ENCODE results near the gene GARRE1. TPM values are rescaled to one million over a fixed set of nuclear protein-coding genes. Genes with fewer than 3 reads are reported as not detected.
"Not testable (repeated sequence)": the region's sequence is repeated elsewhere in the genome, so short reads cannot be mapped to it uniquely, and the experiment has no call there.

Gene GARRE1
- total RNA-seq, 1 donor from 2014 or later: 22.5 TPM

DNA sequence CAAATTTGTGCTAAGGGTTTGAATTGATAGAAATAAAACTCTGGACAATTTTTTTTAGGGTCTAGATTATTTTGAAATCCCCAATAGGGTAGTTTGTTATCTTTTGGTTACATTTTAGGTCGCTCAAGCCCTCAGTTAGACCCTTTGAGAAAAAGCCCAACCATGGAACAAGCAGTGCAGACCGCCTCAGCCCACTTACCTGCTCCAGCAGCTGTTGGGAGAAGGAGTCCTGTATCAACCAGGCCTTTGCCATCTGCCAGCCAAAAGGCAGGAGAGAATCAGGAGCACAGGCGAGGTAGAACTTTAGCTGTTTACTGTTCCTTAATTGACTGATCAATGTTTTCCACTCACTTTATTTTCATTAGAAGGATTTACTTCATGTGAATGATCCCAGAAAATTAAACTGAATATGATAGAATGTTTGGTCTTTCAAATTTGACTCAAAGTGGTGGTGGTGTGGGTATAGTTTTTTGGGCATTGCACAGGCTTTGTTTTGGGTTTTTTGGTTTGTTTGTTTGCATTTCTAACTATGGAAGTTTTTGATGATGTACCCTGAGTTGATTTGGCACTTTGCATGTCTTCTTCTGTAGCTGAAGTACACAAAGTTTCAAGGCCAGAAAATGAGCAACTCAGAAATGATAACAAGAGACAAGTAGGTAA, 39.2 kb upstream of the GARRE1 start:
- H3K27me3 Mint-ChIP-seq: no peaks in the 10 kb centered on the region
- no peaks in the 10 kb centered on the region for H3K4me1 Mint-ChIP-seq (ENCODE audit: unreplicated experiment)
- no peaks in the 10 kb centered on the region for H3K9me3 Mint-ChIP-seq
- no peak for DNase-seq (ENCODE audit: extremely low spot score, unreplicated experiment)
- H3K36me3 Mint-ChIP-seq: peaks cover 25% of the 10 kb centered on the region
- TF ChIP-seq, protein P1, sequence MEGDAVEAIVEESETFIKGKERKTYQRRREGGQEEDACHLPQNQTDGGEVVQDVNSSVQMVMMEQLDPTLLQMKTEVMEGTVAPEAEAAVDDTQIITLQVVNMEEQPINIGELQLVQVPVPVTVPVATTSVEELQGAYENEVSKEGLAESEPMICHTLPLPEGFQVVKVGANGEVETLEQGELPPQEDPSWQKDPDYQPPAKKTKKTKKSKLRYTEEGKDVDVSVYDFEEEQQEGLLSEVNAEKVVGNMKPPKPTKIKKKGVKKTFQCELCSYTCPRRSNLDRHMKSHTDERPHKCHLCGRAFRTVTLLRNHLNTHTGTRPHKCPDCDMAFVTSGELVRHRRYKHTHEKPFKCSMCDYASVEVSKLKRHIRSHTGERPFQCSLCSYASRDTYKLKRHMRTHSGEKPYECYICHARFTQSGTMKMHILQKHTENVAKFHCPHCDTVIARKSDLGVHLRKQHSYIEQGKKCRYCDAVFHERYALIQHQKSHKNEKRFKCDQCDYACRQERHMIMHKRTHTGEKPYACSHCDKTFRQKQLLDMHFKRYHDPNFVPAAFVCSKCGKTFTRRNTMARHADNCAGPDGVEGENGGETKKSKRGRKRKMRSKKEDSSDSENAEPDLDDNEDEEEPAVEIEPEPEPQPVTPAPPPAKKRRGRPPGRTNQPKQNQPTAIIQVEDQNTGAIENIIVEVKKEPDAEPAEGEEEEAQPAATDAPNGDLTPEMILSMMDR (conservative IDR thresholded peaks at IDR 0.05): no peak
- H3K27ac Mint-ChIP-seq: no peak overlapping the region
- H3K4me3 Mint-ChIP-seq: no peak overlapping the region

DNA sequence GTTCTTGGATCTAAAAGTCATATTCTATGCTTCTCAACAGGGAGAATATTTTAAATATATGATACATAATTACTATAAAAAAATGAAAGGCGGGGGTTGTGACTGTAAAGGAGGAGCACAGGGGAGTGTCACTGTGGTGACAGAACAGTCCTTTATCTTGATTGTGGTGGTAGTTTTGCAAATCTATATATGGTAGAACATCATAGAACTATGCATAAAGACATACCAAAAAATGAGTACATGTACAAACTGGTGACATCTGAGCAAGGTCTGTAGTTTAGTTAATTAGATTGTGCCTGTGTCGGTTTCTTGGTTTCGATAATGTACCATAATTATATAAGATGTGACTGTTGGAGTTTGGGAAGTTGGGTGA, 38.7 kb upstream of the GARRE1 start:
- Mint-ChIP-seq H3K36me3 (peaks cover 29% of the 10 kb centered on the region), H3K27ac (no peak overlapping the region), H3K27me3 (no peaks in the 10 kb centered on the region), H3K4me3 (no peak overlapping the region), H3K4me1 (ENCODE audit: unreplicated experiment) (no peaks in the 10 kb centered on the region), H3K9me3 (no peaks in the 10 kb centered on the region)
- no peak for DNase-seq (ENCODE audit: extremely low spot score, unreplicated experiment)
- TF ChIP-seq, protein P1 (conservative IDR thresholded peaks at IDR 0.05): no peak

DNA sequence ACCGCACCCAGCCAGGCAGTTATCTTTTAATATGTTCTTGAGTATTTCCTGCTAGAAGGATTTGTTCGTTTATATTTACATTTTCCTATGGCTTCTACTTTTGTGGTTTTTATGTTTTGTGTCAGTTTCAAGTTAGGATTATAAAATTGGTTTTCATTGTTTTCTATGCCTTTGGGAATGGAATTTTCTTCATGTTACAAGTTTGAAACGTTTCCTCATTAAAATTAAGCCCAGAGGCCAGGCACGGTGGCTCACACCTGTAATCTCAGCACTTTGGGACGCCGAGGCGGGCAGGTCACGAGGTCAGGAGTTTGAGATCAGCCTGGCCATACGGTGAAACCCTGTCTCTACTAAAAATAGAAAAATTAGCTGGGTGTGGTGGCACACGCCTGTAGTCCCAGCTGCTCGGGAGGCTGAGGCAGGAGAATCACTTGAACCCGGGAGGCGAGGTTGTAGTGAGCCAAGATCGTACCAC, 37.6 kb upstream of the GARRE1 start:
- not testable (repeated sequence) for H3K4me1 Mint-ChIP-seq (ENCODE audit: unreplicated experiment); H3K9me3 Mint-ChIP-seq; DNase-seq (ENCODE audit: extremely low spot score, unreplicated experiment); H3K27me3 Mint-ChIP-seq; H3K27ac Mint-ChIP-seq; H3K4me3 Mint-ChIP-seq
- peaks cover 36% of the 10 kb centered on the region for H3K36me3 Mint-ChIP-seq

DNA sequence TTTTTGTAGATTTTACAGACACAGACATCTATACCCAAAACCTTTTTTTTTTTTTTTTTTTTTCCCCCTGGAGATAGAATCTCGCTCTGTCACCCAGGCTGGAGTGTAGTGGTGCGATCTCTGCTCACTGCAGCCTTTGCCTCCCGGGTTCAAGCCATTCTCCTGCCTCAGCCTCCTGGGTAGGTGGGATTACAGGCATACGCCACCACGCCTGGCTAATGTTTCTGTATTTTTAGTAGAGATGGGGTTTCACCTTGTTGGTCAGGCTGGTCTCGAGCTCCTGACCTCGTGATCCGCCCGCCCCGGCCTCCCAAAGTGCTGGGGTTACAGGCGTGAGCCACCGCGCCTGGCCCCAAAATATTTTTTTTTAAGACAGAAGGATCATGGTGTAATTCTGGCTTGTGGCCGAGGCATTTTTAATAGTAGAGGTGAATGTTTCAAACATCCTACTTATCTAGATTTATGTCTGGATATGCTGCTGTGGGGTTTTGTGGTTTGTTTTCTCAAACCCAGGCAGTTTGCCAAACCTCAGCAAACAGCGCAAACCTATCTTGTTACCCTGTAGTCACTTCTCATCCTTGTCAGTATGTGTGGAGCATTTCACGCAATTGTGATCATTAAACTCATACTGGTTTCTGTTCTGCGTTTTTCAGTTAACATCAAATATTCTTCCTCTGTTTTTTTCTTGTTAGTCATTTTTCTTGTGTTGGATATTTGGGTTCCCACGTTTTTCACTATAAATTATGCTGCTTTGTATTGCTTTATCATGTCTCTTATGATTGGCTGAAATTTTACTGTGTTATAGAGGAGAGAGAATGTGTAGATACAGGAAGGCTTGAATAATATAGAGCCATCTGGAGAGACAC, 36.2 kb upstream of the GARRE1 start:
- H3K9me3 Mint-ChIP-seq: no peaks in the 10 kb centered on the region
- H3K4me3 Mint-ChIP-seq: no peak overlapping the region
- H3K27ac Mint-ChIP-seq: no peak overlapping the region
- no peak for DNase-seq (ENCODE audit: extremely low spot score, unreplicated experiment)
- peaks cover 46% of the 10 kb centered on the region for H3K36me3 Mint-ChIP-seq
- no peaks in the 10 kb centered on the region for H3K27me3 Mint-ChIP-seq
- H3K4me1 Mint-ChIP-seq (ENCODE audit: unreplicated experiment): no peaks in the 10 kb centered on the region
- TF ChIP-seq, protein P1 (conservative IDR thresholded peaks at IDR 0.05): no peak

DNA sequence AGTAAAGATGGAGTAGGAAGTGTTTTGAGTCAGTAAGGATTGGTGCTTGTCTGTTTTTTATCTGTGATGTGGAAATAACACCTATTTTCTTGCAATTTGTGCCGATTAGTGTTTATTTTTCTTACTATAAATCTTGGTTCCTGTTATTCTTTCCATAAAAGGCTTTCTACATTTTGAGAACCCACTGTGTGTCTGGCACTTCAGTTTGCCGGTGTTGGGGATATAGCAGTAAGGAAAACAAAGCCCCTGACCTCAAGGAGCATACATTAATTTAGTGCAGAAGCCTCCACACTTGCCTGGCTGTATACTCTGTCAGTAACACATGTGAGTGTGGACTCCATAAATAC, 35.6 kb upstream of the GARRE1 start:
- TF ChIP-seq, protein P1 (conservative IDR thresholded peaks at IDR 0.05): no peak
- H3K36me3 Mint-ChIP-seq: peaks cover 51% of the 10 kb centered on the region
- DNase-seq (ENCODE audit: extremely low spot score, unreplicated experiment): no peak
- H3K4me3 Mint-ChIP-seq: no peak overlapping the region
- H3K27me3 Mint-ChIP-seq: no peaks in the 10 kb centered on the region
- H3K27ac Mint-ChIP-seq: no peak overlapping the region
- no peaks in the 10 kb centered on the region for H3K9me3 Mint-ChIP-seq
- H3K4me1 Mint-ChIP-seq (ENCODE audit: unreplicated experiment): no peaks in the 10 kb centered on the region

DNA sequence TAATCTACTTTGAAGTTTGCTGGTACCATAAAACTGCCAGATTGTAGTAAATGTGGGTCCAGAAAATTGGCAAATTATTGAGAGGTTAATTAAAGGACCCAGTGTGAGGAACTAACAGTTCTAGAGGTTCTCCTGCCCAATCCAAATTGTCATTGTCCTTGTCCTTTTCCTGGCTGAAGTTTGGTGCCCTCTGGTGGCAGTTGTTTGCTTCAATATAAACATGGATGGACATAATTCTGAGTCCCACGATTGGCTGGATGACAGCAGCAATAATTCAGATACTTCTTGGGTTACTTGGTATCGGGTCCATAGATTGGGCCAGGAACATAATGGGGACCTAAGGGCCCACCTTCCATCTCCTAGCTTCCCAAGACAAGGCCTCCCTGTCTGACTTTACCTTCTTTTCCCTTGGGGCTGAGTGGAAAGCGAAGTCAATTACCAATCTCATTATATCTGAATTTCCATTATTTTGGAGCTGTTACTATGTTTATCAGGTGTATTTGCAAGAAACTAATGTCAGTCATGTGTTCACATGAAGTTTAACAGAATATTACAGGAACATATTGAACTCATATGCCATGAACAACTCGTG, 33.8 kb upstream of the GARRE1 start:
- no peaks in the 10 kb centered on the region for H3K4me1 Mint-ChIP-seq (ENCODE audit: unreplicated experiment)
- no peaks in the 10 kb centered on the region for H3K9me3 Mint-ChIP-seq
- H3K36me3 Mint-ChIP-seq: peaks cover 59% of the 10 kb centered on the region
- no peak overlapping the region for H3K4me3 Mint-ChIP-seq
- TF ChIP-seq, protein P1 (conservative IDR thresholded peaks at IDR 0.05): peak; percentile 80
- H3K27me3 Mint-ChIP-seq: no peaks in the 10 kb centered on the region
- no peak for DNase-seq (ENCODE audit: extremely low spot score, unreplicated experiment)
- peak overlapping the region; percentile 66 for H3K27ac Mint-ChIP-seq

Data from type B pancreatic cell (in vitro differentiated cells).